Fibroblast of lung (primary cell): ENCODE results near the gene BICRA. TPM values are rescaled to one million over a fixed set of nuclear protein-coding genes. Genes with fewer than 3 reads are reported as not detected.

ENCODE experiments used
- DNase-seq, 2 donors: peaks; one replicate each; pipeline versions ENCODE4 v3.0.0 to v3.0.0-alpha.2; 2010; ENCODE audit warnings: low read depth in 2 of 2
- H2AFZ ChIP-seq: 2 replicates; pipeline ENCODE4 v1.5.1; 2012; ENCODE audit warnings: low read length, control low read depth, inconsistent platforms
- H3K27ac ChIP-seq: 2 replicates; pipeline ENCODE4 v1.5.1; 2011; ENCODE audit warnings: low read length, control low read depth; ENCODE audit not compliant: insufficient read depth
- H3K27me3 ChIP-seq: 2 replicates; pipeline ENCODE4 v1.5.1; 2011; ENCODE audit warnings: mild to moderate bottlenecking, low read length; ENCODE audit not compliant: control insufficient read depth, insufficient read depth
- H3K36me3 ChIP-seq: 2 replicates; pipeline ENCODE4 v1.5.1; 2011; ENCODE audit warnings: low read length; ENCODE audit not compliant: control insufficient read depth, insufficient read depth
- H3K4me1 ChIP-seq: 2 replicates; pipeline ENCODE4 v1.5.1; 2011; ENCODE audit warnings: low read length; ENCODE audit not compliant: control insufficient read depth, insufficient read depth; ENCODE audit errors: extremely low read depth
- H3K4me2 ChIP-seq: 2 replicates; pipeline ENCODE4 v1.5.1; 2011; ENCODE audit warnings: low read length, control low read depth; ENCODE audit not compliant: insufficient read depth; ENCODE audit errors: extremely low read depth
- H3K4me3 ChIP-seq, 4 experiments: fragments of 200-600 bp in 1 of 4; sonication (generic) in 1 of 4; replicated peaks in 1 of 4; 2 replicates each; pipeline ENCODE4 v1.5.1; 2011 to 2016; ENCODE audit warnings: low read length in 4 of 4, low read depth in 3 of 4, mild to moderate bottlenecking in 3 of 4, control low read depth in 2 of 4, inconsistent platforms in 1 of 4, mixed read lengths in 1 of 4; ENCODE audit not compliant: insufficient read depth in 1 of 4; ENCODE audit errors: control extremely low read depth in 1 of 4
- H3K79me2 ChIP-seq: 2 replicates; pipeline ENCODE4 v1.5.1; 2012; ENCODE audit warnings: mild to moderate bottlenecking, low read length, inconsistent platforms; ENCODE audit not compliant: control insufficient read depth, insufficient read depth
- H3K9ac ChIP-seq: 2 replicates; pipeline ENCODE4 v1.5.1; 2011; ENCODE audit warnings: mild to moderate bottlenecking, low read length, control low read depth; ENCODE audit not compliant: insufficient read depth
- H3K9me3 ChIP-seq: 2 replicates; pipeline ENCODE4 v1.5.1; 2012; ENCODE audit warnings: low read depth, low read length; ENCODE audit not compliant: control insufficient read depth, insufficient read depth
- H4K20me1 ChIP-seq: 2 replicates; pipeline ENCODE4 v1.5.1; 2011; ENCODE audit warnings: low read length; ENCODE audit not compliant: control insufficient read depth, insufficient read depth; ENCODE audit errors: extremely low read depth
- EZH2 ChIP-seq: IDR thresholded peaks from 2 replicates; pipeline ENCODE4 v1.5.1; 2012; ENCODE audit warnings: low read length, control low read depth, mild to moderate bottlenecking; ENCODE audit errors: missing control alignments
- polyA plus RNA-seq, 2 donors: library from polyadenylated mRNA; depleted of rRNA in 1 of 2; stranded (reverse) in 1 of 2; unstranded in 1 of 2; fragments of >200 nt; gene quantifications; 2 replicates each; pipeline ENCODE4 v1.2.1, GENCODE V29; 2011 to 2012; ENCODE audit warnings: missing spikeins in 1 of 2
- total RNA-seq: library from RNA; depleted of rRNA; stranded (reverse); fragments of >200 nt; gene quantifications from 2 replicates; pipeline ENCODE4 v1.2.1, GENCODE V29; 2014
- TF ChIP-seq, protein P1 (sequence below), 2 donors: IDR thresholded peaks in 1 of 2; conservative IDR thresholded peaks in 1 of 2; 1 replicate in 1 of 2; 2 replicates in 1 of 2; pipeline ENCODE4 v1.5.1; 2011 to 2012; ENCODE audit warnings: low read length in 2 of 2, control low read depth in 1 of 2, inconsistent platforms in 1 of 2, low read depth in 1 of 2, mild to moderate bottlenecking in 1 of 2

The BICRA gene
- total and polyA plus RNA-seq, 2 donors (not counting 1 experiment from before 2014, with no cell fraction given) = 0.44 to 3.8 TPM

- no peak overlapping the region for H3K9ac ChIP-seq
- no peaks in the 10 kb centered on the region for H3K9me3 ChIP-seq
- H4K20me1 ChIP-seq = peaks cover 4% of the 10 kb centered on the region
- TF ChIP-seq, protein P1, sequence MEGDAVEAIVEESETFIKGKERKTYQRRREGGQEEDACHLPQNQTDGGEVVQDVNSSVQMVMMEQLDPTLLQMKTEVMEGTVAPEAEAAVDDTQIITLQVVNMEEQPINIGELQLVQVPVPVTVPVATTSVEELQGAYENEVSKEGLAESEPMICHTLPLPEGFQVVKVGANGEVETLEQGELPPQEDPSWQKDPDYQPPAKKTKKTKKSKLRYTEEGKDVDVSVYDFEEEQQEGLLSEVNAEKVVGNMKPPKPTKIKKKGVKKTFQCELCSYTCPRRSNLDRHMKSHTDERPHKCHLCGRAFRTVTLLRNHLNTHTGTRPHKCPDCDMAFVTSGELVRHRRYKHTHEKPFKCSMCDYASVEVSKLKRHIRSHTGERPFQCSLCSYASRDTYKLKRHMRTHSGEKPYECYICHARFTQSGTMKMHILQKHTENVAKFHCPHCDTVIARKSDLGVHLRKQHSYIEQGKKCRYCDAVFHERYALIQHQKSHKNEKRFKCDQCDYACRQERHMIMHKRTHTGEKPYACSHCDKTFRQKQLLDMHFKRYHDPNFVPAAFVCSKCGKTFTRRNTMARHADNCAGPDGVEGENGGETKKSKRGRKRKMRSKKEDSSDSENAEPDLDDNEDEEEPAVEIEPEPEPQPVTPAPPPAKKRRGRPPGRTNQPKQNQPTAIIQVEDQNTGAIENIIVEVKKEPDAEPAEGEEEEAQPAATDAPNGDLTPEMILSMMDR (conservative IDR thresholded peaks at IDR 0.05 in 1 of 2, IDR thresholded peaks at IDR 0.05 in 1 of 2; ENCODE audit: low read depth in 1 of 2, low read length in 2 of 2) = no peak
- no peak for TF ChIP-seq EZH2
- H2AFZ ChIP-seq = no peak overlapping the region
- peak overlapping the region in 1 of 4 experiments; percentile 6 for H3K4me3 ChIP-seq
- H3K27ac ChIP-seq = no peak overlapping the region
- peaks cover 83% of the 10 kb centered on the region for H3K79me2 ChIP-seq
- H3K36me3 ChIP-seq = no peaks in the 10 kb centered on the region
- H3K27me3 ChIP-seq = no peaks in the 10 kb centered on the region
- H3K4me1 ChIP-seq = peaks cover 4% of the 10 kb centered on the region
- peak; percentile 32 to 80 for DNase-seq
- H3K4me2 ChIP-seq = no peak overlapping the region
These were observed 4.5 kb downstream of the BICRA start for GRCh38 chr19:47613165-47614020.

DNA sequence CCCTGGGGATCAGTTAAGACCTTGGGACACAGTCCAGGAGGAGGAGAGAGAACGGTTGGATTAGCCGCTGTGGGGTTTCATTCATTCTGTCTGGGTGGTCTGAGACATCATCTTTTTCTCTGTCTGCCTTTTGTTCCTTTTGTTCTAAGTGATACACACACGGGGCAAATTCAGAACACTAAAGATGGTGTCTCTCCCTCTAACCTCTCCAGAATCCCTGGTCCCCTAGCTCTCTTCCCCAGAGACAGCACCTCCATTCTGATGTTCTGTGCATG, 5.0 kb downstream of the BICRA start:
- Histone ChIP-seq H3K4me1 (peaks cover 4% of the 10 kb centered on the region), H3K27me3 (no peaks in the 10 kb centered on the region), H3K36me3 (no peaks in the 10 kb centered on the region), H4K20me1 (peaks cover 4% of the 10 kb centered on the region), H3K9ac (no peak overlapping the region), H3K9me3 (no peaks in the 10 kb centered on the region), H2AFZ (no peak overlapping the region), H3K27ac (no peak overlapping the region), H3K4me3 (no peak overlapping the region), H3K79me2 (peaks cover 88% of the 10 kb centered on the region), H3K4me2 (no peak overlapping the region)
- DNase-seq = no peak
- no peak for TF ChIP-seq EZH2
- TF ChIP-seq, protein P1 (conservative IDR thresholded peaks at IDR 0.05 in 1 of 2, IDR thresholded peaks at IDR 0.05 in 1 of 2; ENCODE audit: low read depth in 1 of 2, low read length in 2 of 2) = no peak

GRCh38 chr19:47614559-47614958, 5.6 kb downstream of the BICRA start:
- no peak for DNase-seq
- Histone ChIP-seq H3K27me3 (no peaks in the 10 kb centered on the region), H3K9me3 (no peaks in the 10 kb centered on the region), H3K9ac (no peak overlapping the region), H2AFZ (no peak overlapping the region), H3K4me1 (peaks cover 4% of the 10 kb centered on the region), H3K79me2 (peaks cover 91% of the 10 kb centered on the region), H3K27ac (no peak overlapping the region), H3K4me3 (no peak overlapping the region), H3K36me3 (no peaks in the 10 kb centered on the region), H4K20me1 (peaks cover 4% of the 10 kb centered on the region), H3K4me2 (no peak overlapping the region)
- TF ChIP-seq, protein P1 (conservative IDR thresholded peaks at IDR 0.05 in 1 of 2, IDR thresholded peaks at IDR 0.05 in 1 of 2; ENCODE audit: low read depth in 1 of 2, low read length in 2 of 2) = no peak
- no peak for TF ChIP-seq EZH2
